Suprapubic skin (tissue), 4 donors: ENCODE measurements around the gene UNC13B. TPM values are rescaled to one million over a fixed set of nuclear protein-coding genes. Genes with fewer than 3 reads are reported as not detected.
A peak's percentile ranks its signal among the peaks of the same experiment; 100 is the strongest.
"Not testable (repeated sequence)": the region's sequence is repeated elsewhere in the genome, so short reads cannot be mapped to it uniquely, and the experiment has no call there.

Experiments
- DNase-seq, 2 donors: peaks; one replicate each; pipeline ENCODE4 v3.0.0-alpha.2; 2019; ENCODE audit warnings: low spot score in 2 of 2
- H3K27ac ChIP-seq: fragments of 200-600 bp; sonication (generic); one replicate; pipeline ENCODE4 v1.5.1; 2019
- H3K27me3 ChIP-seq: fragments of 200-600 bp; sonication (generic); one replicate; pipeline ENCODE4 v1.5.1; 2019
- H3K36me3 ChIP-seq: fragments of 200-600 bp; sonication (generic); one replicate; pipeline ENCODE4 v1.5.1; 2019
- H3K4me1 ChIP-seq: fragments of 200-600 bp; sonication (generic); one replicate; pipeline ENCODE4 v1.5.1; 2019
- H3K4me3 ChIP-seq: fragments of 200-600 bp; sonication (generic); one replicate; pipeline ENCODE4 v1.5.1; 2019; ENCODE audit warnings: mild to moderate bottlenecking
- H3K9me3 ChIP-seq: fragments of 200-600 bp; sonication (generic); one replicate; pipeline ENCODE4 v1.5.1; 2019
- CTCF ChIP-seq, 2 donors: fragments of 200-600 bp in 1 of 2; fragments of 450-650 bp in 1 of 2; sonication (generic) in 1 of 2; IDR thresholded peaks; one replicate each; pipeline ENCODE4 v1.5.1; 2016 to 2019; ENCODE audit warnings: antibody characterized with exemption in 2 of 2, mild to moderate bottlenecking in 1 of 2, moderate library complexity in 1 of 2
- EP300 ChIP-seq: sonication (generic); formaldehyde crosslinking; IDR thresholded peaks from one replicate; pipeline ENCODE4 v1.6.1; 2017; ENCODE audit warnings: antibody characterized with exemption
- POLR2A ChIP-seq, 2 donors: fragments of 450-650 bp; IDR thresholded peaks; one replicate each; pipeline ENCODE4 v1.6.1; 2017; ENCODE audit warnings: antibody characterized with exemption in 2 of 2, mild to moderate bottlenecking in 2 of 2, moderate library complexity in 2 of 2
- POLR2AphosphoS5 ChIP-seq, 3 donors: sonication (generic); formaldehyde crosslinking; IDR thresholded peaks; one replicate each; pipeline ENCODE4 v1.6.1; 2017; ENCODE audit warnings: antibody characterized with exemption in 3 of 3
- WGBS: methylation state at CpG from one replicate; pipeline ENCODE4 v1.1.5; 2018; 5-methylcytosine and 5-hydroxymethylcytosine counted together
- total RNA-seq, 4 donors: library from RNA; depleted of rRNA; stranded (reverse); fragments of >200 nt; gene quantifications; one replicate each; pipeline ENCODE4 v1.1.0, GENCODE V29; 2016

The UNC13B gene
- total RNA-seq, 4 donors from 2014 or later = 27.8 to 43.2 (median 30.6) TPM

- peaks cover 90% of the 10 kb centered on the region for H3K36me3 ChIP-seq
- no peak for DNase-seq
Observed at GRCh38 chr9:35398651-35399335, 237.0 kb downstream of the UNC13B start.

GRCh38 chr9:35404865-35405264 lies 243.1 kb downstream of the UNC13B start:
- no peak for DNase-seq
- H3K36me3 ChIP-seq = peaks cover 43% of the 10 kb centered on the region
- WGBS = 96% methylated on average over 3 of the region's 3 CpGs
- H3K4me3 ChIP-seq = no peak overlapping the region
- no peaks in the 10 kb centered on the region for H3K9me3 ChIP-seq
- H3K27me3 ChIP-seq = no peaks in the 10 kb centered on the region
- TF ChIP-seq POLR2A (IDR thresholded peaks at IDR 0.05) = no peak
- no peak for TF ChIP-seq EP300
- TF ChIP-seq CTCF (IDR thresholded peaks at IDR 0.05) = no peak
- TF ChIP-seq POLR2AphosphoS5 (IDR thresholded peaks at IDR 0.05) = no peak
- peaks cover 4% of the 10 kb centered on the region for H3K4me1 ChIP-seq
- H3K27ac ChIP-seq = no peak overlapping the region

More at GRCh38 chr9:35398651-35399335, 237.0 kb downstream of the UNC13B start:
- H3K4me1 ChIP-seq = no peaks in the 10 kb centered on the region
- no peaks in the 10 kb centered on the region for H3K27me3 ChIP-seq
- no peak for TF ChIP-seq POLR2AphosphoS5 (IDR thresholded peaks at IDR 0.05)
- no peak for TF ChIP-seq EP300
- TF ChIP-seq POLR2A (IDR thresholded peaks at IDR 0.05) = no peak
- no peak for TF ChIP-seq CTCF (IDR thresholded peaks at IDR 0.05)
- no peak overlapping the region for H3K27ac ChIP-seq
- 93% methylated on average over 15 of the region's 16 CpGs for WGBS
- no peak overlapping the region for H3K4me3 ChIP-seq
- H3K9me3 ChIP-seq = no peaks in the 10 kb centered on the region

- peak overlapping the region; percentile 21 for H3K4me3 ChIP-seq
- peaks cover 29% of the 10 kb centered on the region for H3K36me3 ChIP-seq
- H3K4me1 ChIP-seq = peaks cover 4% of the 10 kb centered on the region
- TF ChIP-seq POLR2A (IDR thresholded peaks at IDR 0.05) = no peak
- no peak overlapping the region for H3K27ac ChIP-seq
- DNase-seq = no peak
- H3K27me3 ChIP-seq = no peaks in the 10 kb centered on the region
- 23% methylated on average over 28 of the region's 28 CpGs for WGBS
- H3K9me3 ChIP-seq = no peaks in the 10 kb centered on the region
Observed at GRCh38 chr9:35406183-35406959, 244.6 kb downstream of the UNC13B start.

GRCh38 chr9:35407846-35408245 lies 246.0 kb downstream of the UNC13B start:
- Histone ChIP-seq H3K9me3 (no peaks in the 10 kb centered on the region), H3K36me3 (peaks cover 16% of the 10 kb centered on the region), H3K27ac (no peak overlapping the region), H3K27me3 (no peaks in the 10 kb centered on the region), H3K4me1 (peaks cover 4% of the 10 kb centered on the region), H3K4me3 (no peak overlapping the region)
- TF ChIP-seq POLR2AphosphoS5 (IDR thresholded peaks at IDR 0.05) (no peak), CTCF (IDR thresholded peaks at IDR 0.05) (no peak), EP300 (no peak), POLR2A (IDR thresholded peaks at IDR 0.05) (no peak)
- DNase-seq = no peak
- 91% methylated on average over 3 of the region's 3 CpGs for WGBS

GRCh38 chr9:35409434-35409833 lies 247.6 kb downstream of the UNC13B start:
- H3K36me3 ChIP-seq, H3K4me3 ChIP-seq, H3K27ac ChIP-seq, DNase-seq, H3K27me3 ChIP-seq, H3K9me3 ChIP-seq, H3K4me1 ChIP-seq: not testable (repeated sequence)
- WGBS = 95% methylated on average over 5 of the region's 5 CpGs

GRCh38 chr9:35414889-35415288 lies 253.1 kb downstream of the UNC13B start:
- TF ChIP-seq EP300 (no peak), CTCF (IDR thresholded peaks at IDR 0.05) (no peak), POLR2AphosphoS5 (IDR thresholded peaks at IDR 0.05) (no peak), POLR2A (IDR thresholded peaks at IDR 0.05) (no peak)
- H3K36me3 ChIP-seq = no peaks in the 10 kb centered on the region
- H3K4me1 ChIP-seq = no peaks in the 10 kb centered on the region
- H3K27ac ChIP-seq = no peak overlapping the region
- H3K4me3 ChIP-seq = no peak overlapping the region
- no peak for DNase-seq
- no peaks in the 10 kb centered on the region for H3K9me3 ChIP-seq
- WGBS = 87% methylated on average over 1 of the region's 1 CpG
- no peaks in the 10 kb centered on the region for H3K27me3 ChIP-seq
